GM19467 (cell line): ENCODE data around the gene UPK2.
A peak's percentile ranks its signal among the peaks of the same experiment; 100 is the strongest.
"Not testable (repeated sequence)": the region's sequence is repeated elsewhere in the genome, so short reads cannot be mapped to it uniquely, and the experiment has no call there.

Experiments used
- ATAC-seq: cut with Tn5 transposase; IDR thresholded peaks from one replicate; pipeline ENCODE4 v1.9.1; 2021; ENCODE audit warnings: mild to moderate bottlenecking, moderate library complexity; ENCODE audit not compliant: unreplicated experiment

UPK2 gene

DNA sequence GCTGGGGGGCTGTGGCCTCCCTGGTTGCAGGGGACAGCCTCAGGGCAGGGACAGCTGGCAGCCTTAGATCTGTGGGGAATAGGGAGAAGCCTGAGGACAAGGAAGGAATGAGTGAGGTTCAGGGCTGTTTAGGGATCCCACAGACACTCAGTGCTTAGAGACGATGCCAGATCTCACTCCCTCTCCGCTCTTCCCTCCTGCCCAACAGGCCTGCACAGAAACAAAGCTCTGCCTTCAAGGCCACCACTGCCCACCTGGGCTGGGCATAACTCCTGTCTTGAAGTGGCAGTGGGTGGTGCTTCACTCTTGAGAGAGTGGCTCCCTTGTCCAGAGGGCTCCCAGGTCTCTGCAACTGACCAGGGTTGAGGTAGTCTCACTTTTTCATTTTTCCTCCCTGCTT lies 28.7 kb downstream of the UPK2 start:
- ATAC-seq = no peak

DNA sequence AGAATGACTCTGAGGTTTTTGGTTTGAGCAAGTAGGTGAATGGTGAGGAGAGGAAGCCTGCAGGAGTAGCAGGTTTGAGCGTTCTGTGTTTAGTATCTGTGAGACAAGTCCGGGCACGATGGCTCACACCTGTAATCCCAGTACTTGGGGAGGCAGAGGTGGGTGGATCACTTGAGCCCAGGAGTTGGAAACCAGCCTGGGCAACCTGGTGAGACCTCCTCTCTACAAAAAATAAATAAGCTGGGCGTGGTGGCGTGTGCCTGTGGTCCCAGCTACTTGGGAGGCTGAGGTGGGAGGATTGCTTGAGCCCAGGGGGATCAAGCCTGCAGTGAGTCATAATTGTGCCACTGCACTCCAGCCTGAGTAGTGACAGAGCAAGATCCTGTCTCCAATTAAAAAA lies 32.2 kb downstream of the UPK2 start:
- ATAC-seq = no peak

DNA sequence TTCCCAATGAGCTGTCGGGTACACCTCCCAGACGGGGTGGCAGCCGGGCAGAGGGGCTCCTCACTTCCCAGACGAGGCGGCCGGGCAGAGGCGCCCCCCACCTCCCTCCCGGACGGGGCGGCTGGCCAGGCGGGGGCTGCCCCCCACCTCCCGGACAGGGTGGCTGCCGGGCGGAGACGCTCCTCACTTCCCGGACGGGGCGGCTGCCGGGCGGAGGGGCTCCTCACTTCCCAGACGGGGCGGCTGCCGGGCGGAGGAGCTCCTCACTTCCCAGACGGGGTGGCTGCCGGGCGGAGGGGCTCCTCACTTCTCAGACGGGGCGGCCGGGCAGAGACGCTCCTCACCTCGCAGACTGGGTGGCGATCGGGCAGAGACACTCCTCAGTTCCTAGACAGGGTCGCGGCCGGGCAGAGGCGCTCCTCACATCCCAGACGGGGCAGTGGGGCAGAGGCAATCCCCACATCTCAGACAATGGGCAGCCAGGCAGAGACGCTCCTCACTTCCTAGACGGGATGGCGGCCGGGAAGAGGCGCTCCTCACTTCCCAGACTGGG lies 35.5 kb downstream of the UPK2 start:
- not testable (repeated sequence) for ATAC-seq

DNA sequence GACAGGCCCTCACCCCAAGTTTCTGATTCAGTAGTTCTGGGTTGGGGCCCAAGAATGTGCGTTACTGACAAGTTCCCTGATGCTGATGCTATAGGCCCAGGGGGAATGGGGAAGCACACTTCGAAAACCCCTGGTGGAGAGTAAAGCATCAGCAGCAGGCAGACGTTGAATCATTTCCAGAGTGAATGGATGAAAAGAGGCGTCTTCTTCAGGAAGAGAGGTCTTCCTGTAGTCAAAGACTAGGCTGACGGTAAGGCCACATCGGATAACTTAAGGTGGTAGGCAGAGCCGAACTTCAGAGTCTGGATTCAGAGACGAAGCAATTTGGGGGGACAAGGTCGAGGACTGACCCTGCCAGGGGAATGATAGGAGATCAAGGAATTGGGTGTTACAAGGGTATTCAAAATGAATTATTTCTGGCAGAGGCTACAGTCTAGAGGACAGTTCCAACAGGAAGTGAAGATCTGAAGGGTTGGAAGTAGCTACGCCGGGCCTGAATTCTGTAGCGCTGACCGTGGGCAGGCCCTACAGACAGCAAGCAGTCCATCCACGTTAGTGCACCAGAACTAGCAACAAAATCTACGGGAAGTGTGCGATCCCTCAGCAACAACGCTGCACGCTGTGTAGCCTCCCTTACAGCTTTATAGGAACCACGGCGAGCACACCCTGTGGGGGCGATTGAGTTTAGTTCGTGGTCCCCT lies 41.0 kb downstream of the UPK2 start:
- peak; percentile 11 for ATAC-seq

DNA sequence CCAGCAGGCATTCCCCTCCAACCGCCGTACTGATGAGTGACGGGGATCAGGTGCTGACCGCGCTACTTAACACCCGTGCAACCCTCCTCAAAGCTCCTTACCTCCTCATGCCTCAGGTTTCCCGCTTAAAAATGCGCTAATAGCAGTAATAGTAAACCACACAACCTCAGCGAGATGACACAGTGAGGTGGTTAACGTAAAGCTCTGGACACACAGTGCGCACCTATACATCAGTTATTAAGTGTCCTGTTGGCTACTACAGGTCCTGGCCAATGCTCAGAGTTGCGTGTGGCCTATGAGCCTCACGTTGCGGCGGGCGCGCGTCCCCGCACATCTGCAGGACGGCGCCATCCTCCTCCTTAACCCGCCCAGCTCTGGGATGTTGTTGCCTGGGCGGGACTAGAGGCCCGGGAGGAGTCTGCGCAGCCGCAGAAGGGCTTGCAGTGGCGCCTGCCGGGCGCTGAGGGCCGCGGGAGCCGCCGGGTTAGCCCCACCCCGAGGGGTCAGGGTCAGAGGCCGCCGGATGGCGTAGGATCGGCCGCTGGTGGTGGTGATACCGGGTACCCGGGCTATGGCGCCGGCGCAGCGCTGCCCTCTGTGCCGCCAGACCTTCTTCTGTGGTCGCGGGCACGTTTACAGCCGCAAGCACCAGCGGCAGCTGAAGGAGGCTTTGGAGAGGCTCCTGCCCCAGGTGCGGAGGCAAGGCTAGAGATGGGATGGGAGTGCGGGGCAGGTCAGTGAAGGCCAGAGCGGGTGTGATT lies 41.7 kb downstream of the UPK2 start, which contains the start of gene CENATAC:
CENATAC (plus strand) TSS at position 512 of the 761 bp plus-strand sequence; CDS start at position 572, 60 bp downstream.
- peak; percentile 86 for ATAC-seq

DNA sequence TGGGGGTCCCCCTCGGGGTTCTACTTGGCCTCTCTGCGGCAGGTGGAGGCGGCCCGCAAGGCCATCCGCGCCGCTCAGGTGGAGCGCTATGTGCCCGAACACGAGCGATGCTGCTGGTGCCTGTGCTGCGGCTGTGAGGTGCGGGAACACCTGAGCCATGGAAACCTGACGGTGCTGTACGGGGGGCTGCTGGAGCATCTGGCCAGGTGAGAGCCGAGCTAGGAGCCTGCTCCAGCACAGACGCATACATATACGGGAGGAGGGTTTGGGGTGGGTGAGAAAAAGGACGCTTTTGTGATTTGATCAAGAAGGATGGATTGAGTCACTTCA lies 42.3 kb downstream of the UPK2 start:
- ATAC-seq = no peak

DNA sequence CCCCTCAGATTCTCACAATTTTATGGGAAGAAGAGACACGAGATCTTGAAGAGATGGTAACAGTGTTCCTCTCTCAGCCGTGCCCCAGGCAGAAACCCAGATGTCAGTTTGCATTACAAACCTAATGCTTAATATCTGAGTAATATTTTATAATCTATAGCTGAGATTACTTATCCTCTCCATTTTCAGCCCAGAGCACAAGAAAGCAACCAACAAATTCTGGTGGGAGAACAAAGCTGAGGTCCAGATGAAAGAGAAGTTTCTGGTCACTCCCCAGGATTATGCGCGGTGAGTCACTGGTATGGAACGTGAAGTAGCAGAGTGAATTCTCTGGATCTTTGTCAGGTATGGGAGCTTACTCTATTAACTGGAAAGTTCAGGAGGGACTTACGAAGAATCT lies 42.7 kb downstream of the UPK2 start:
- no peak for ATAC-seq

DNA sequence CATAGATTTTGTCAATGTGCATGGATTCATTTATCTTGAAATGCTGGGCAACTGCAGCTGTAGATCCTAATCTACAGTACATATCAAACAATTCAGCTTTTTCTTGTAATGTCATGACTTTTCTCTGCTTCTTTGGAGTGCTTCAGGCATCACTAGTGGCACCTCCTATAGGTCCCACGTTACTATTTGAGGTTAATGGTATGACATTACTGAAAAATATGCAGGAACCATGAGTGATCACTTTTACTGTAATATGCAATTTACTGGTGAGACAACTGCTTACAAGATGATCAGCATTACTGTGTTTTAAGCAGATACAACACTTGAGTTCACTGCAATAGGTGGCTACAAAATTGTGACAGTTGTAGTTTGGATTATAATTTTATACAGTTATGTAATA lies 44.8 kb downstream of the UPK2 start:
- no peak for ATAC-seq

DNA sequence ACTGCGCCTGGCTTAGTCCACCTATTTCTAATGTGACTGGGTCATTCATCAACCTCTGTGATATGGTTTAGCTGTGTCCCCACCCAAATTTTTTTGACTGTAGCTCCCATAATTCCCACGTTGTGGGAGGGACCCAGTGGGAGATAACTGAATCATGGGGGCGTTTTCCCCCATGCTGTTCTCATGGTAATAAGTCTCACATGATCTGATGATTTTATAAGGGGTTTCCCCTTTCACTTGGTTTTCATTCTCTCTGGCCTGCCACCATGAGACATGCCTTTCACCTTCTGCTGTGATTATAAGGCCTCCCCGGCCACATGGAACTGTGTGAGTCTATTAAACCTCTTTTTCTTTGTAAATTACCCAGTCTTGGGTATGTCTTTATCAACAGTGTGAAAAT lies 50.6 kb downstream of the UPK2 start:
- no peak for ATAC-seq
